Measurements from ENCODE around the gene ZNF74. TPM values are rescaled to one million over a fixed set of nuclear protein-coding genes. Genes with fewer than 3 reads are reported as not detected.

ZNF74 gene
- polyA plus RNA-seq, 2 of the 4 experiments (the other 2 are of a cell fraction), result 4.3 to 7.4 TPM

- WGBS (ENCODE audit: missing lambda C conversion rate), result 94% methylated on average over 1 of the region's 1 CpG
- Histone ChIP-seq H3K27ac (no peak overlapping the region), H3K4me1 (peaks cover 8% of the 10 kb centered on the region; the same call in 2 of the 3 replicates), H3K4me3 (no peak overlapping the region), H3K4me2 (no peak overlapping the region), H3K9me3 (no peaks in the 10 kb centered on the region)
- ChIA-PET CTCF (no interaction called here), POLR2A (no interaction called here)
- FAIRE-seq (no peak), ATAC-seq (no peak), DNase-seq (ENCODE audit: low read depth in 1 of 2, low spot score in 1 of 2) (no peak)
- TF ChIP-seq PHF8 (IDR thresholded peaks at IDR 0.05; ENCODE audit: borderline replicate concordance, low read depth) (no peak), CEBPB (IDR thresholded peaks at IDR 0.05) (no peak), ZC3H11A (IDR thresholded peaks at IDR 0.05) (no peak), EHMT2 (IDR thresholded peaks at IDR 0.05; ENCODE audit: low read depth) (no peak), KDM5A (IDR thresholded peaks at IDR 0.05) (no peak), EHF (CRISPR knock-in tag; IDR thresholded peaks at IDR 0.05) (no peak), E2F6 (IDR thresholded peaks at IDR 0.05; ENCODE audit: borderline replicate concordance, low read depth) (no peak), POLR2AphosphoS2 (conservative IDR thresholded peaks at IDR 0.05; ENCODE audit: low read length) (no peak), TFCP2L1 (CRISPR knock-in tag; IDR thresholded peaks at IDR 0.05) (no peak), ZNF302 (CRISPR knock-in tag; IDR thresholded peaks at IDR 0.05) (no peak), ZSCAN20 (CRISPR knock-in tag; IDR thresholded peaks at IDR 0.05) (no peak)
Measured at GRCh38 chr22:20396639-20397038, 2.7 kb downstream of the ZNF74 start.

GRCh38 chr22:20397498-20397897 is 3.5 kb downstream of the ZNF74 start:
- DNase-seq (ENCODE audit: low read depth in 1 of 2, low spot score in 1 of 2) (no peak), ATAC-seq (no peak), FAIRE-seq (no peak)
- TF ChIP-seq RARB (CRISPR knock-in tag; IDR thresholded peaks at IDR 0.05), result no peak
- TF ChIP-seq USF2 (IDR thresholded peaks at IDR 0.05), result no peak
- no peak for TF ChIP-seq BHLHE40 (IDR thresholded peaks at IDR 0.05; ENCODE audit: low read depth, low read length)
- TF ChIP-seq FOXS1 (CRISPR knock-in tag; IDR thresholded peaks at IDR 0.05), result no peak
- no peak for TF ChIP-seq KDM5A (IDR thresholded peaks at IDR 0.05)
- no peak for TF ChIP-seq CBX2 (IDR thresholded peaks at IDR 0.05; ENCODE audit: borderline replicate concordance, low read depth)
- no peak for TF ChIP-seq HES2 (IDR thresholded peaks at IDR 0.05)
- TF ChIP-seq SREBF2 (IDR thresholded peaks at IDR 0.05), result no peak
- TF ChIP-seq SMC3 (IDR thresholded peaks at IDR 0.05), result no peak
- no peak for TF ChIP-seq RFX5 (IDR thresholded peaks at IDR 0.05)
- TF ChIP-seq ZSCAN20 (CRISPR knock-in tag; IDR thresholded peaks at IDR 0.05), result no peak
- no peak for TF ChIP-seq PBX3 (IDR thresholded peaks at IDR 0.05)
- no peak for TF ChIP-seq ZC3H11A (IDR thresholded peaks at IDR 0.05)
- TF ChIP-seq FOSB (CRISPR knock-in tag; IDR thresholded peaks at IDR 0.05), result no peak
- no peak for TF ChIP-seq HOXB5 (CRISPR knock-in tag; IDR thresholded peaks at IDR 0.05)
- no peak for TF ChIP-seq BCL3 (IDR thresholded peaks at IDR 0.05)
- TF ChIP-seq ZNF302 (CRISPR knock-in tag; IDR thresholded peaks at IDR 0.05), result no peak
- TF ChIP-seq JUN (IDR thresholded peaks at IDR 0.05), result no peak
- TF ChIP-seq ATOH8 (CRISPR knock-in tag; IDR thresholded peaks at IDR 0.05; ENCODE audit: low read depth), result no peak
- ChIA-PET POLR2A (no interaction called here), CTCF (no interaction called here)
- H3K4me1 ChIP-seq, result peaks cover 8% of the 10 kb centered on the region; the same call in 2 of the 3 replicates
- no peak overlapping the region for H3K4me3 ChIP-seq
- H3K9me3 ChIP-seq, result no peaks in the 10 kb centered on the region
- H3K4me2 ChIP-seq, result no peak overlapping the region
- 59% methylated on average over 2 of the region's 2 CpGs for WGBS (ENCODE audit: missing lambda C conversion rate)
- H3K27ac ChIP-seq, result no peak overlapping the region
